Upper lobe of left lung (tissue), 6 donors: ENCODE measurements around the gene MTREX. TPM values are rescaled to one million over a fixed set of nuclear protein-coding genes. Genes with fewer than 3 reads are reported as not detected.

Experiments
- ATAC-seq, 2 donors: fragments of 200-7000 bp; cut with Tn5 transposase; one replicate each; pipeline ENCODE4 v1.9.1; 2022; ENCODE audit warnings: mild to moderate bottlenecking in 2 of 2, moderate library complexity in 2 of 2; ENCODE audit not compliant: low FRiP score in 2 of 2
- DNase-seq, 2 donors: peaks; one replicate each; pipeline ENCODE4 v3.0.0-alpha.2; 2019 to 2020
- H3K27ac ChIP-seq, 4 donors: fragments of 200-600 bp; sonication (generic); one replicate each; pipeline ENCODE4 v1.5.1; 2016 to 2019
- H3K27me3 ChIP-seq, 4 donors: fragments of 200-600 bp; sonication (generic); one replicate each; pipeline ENCODE4 v1.5.1; 2017 to 2019
- H3K36me3 ChIP-seq, 4 donors: fragments of 200-600 bp; sonication (generic); one replicate each; pipeline ENCODE4 v1.5.1; 2016 to 2019
- H3K4me1 ChIP-seq, 4 donors: fragments of 200-600 bp; sonication (generic); one replicate each; pipeline ENCODE4 v1.5.1; 2018 to 2019
- H3K4me3 ChIP-seq, 4 donors: fragments of 200-600 bp; sonication (generic); one replicate each; pipeline ENCODE4 v1.5.1; 2017 to 2019; ENCODE audit warnings: mild to moderate bottlenecking in 2 of 4, moderate library complexity in 1 of 4
- H3K9me3 ChIP-seq, 4 donors: fragments of 200-600 bp; sonication (generic); one replicate each; pipeline ENCODE4 v1.5.1; 2018 to 2019
- CTCF ChIP-seq, 6 experiments: fragments of 450-650 bp in 4 of 6; fragments of 200-600 bp in 2 of 6; sonication (generic) in 2 of 6; IDR thresholded peaks; one replicate each; pipeline ENCODE4 v1.5.1; 2016 to 2019; ENCODE audit warnings: antibody characterized with exemption in 6 of 6
- EP300 ChIP-seq, 4 donors: sonication (generic); formaldehyde crosslinking; IDR thresholded peaks; one replicate each; pipeline ENCODE4 v1.5.1; 2017; ENCODE audit warnings: antibody characterized with exemption in 4 of 4, control low read depth in 2 of 4
- POLR2A ChIP-seq, 4 donors: fragments of 450-650 bp; IDR thresholded peaks; one replicate each; pipeline ENCODE4 v1.5.1; 2016 to 2017; ENCODE audit warnings: antibody characterized with exemption in 4 of 4, mild to moderate bottlenecking in 2 of 4
- POLR2AphosphoS5 ChIP-seq, 2 donors: sonication (generic); formaldehyde crosslinking; IDR thresholded peaks; one replicate each; pipeline ENCODE4 v1.5.1; 2017; ENCODE audit warnings: antibody characterized with exemption in 2 of 2
- whole genome bisulfite sequencing, 2 donors: methylation state at CpG; one replicate each; pipeline ENCODE4 v1.1.5; 2017 to 2018; 5-methylcytosine and 5-hydroxymethylcytosine counted together
- total RNA-seq, 6 donors: library from RNA; depleted of rRNA in 4 of 6; stranded (reverse); fragments of >200 nt in 4 of 6; gene quantifications; one replicate each; pipeline versions ENCODE4 v1.1.0 to v1.2.1, GENCODE V29; 2016 to 2021
- donor health status: DM: no; HTN: no; CAD: no; lungs with moderate emphysema.
- donor health status: DM: no; HTN: yes; CAD: no; lungs with severe emphysema.

Gene MTREX
- total RNA-seq, 6 donors from 2014 or later = 44.1 to 179 (median 61.6) TPM

GRCh38 chr5:55372130-55372925 lies 64.5 kb downstream of the MTREX start:
- Histone ChIP-seq H3K4me1 (no peaks in the 10 kb centered on the region), H3K36me3 (peaks cover 5 to 60% (median 10%) of the 10 kb centered on the region in 4 donors), H3K27ac (no peak overlapping the region), H3K27me3 (no peaks in the 10 kb centered on the region), H3K9me3 (no peaks in the 10 kb centered on the region), H3K4me3 (no peak overlapping the region)
- DNase-seq (no peak), ATAC-seq (no peak)
- TF ChIP-seq EP300 (IDR thresholded peaks at IDR 0.05) (no peak), CTCF (IDR thresholded peaks at IDR 0.05) (no peak), POLR2A (IDR thresholded peaks at IDR 0.05) (no peak), POLR2AphosphoS5 (IDR thresholded peaks at IDR 0.05) (no peak)
- WGBS, 2 donors = 97% methylated on average over 7 of the region's 7 CpGs

GRCh38 chr5:55377810-55378209 lies 70.0 kb downstream of the MTREX start:
- Histone ChIP-seq H3K4me1 (no peaks in the 10 kb centered on the region), H3K4me3 (no peak overlapping the region), H3K27me3 (no peaks in the 10 kb centered on the region), H3K36me3 (peaks cover 6 to 62% (median 11%) of the 10 kb centered on the region in 4 donors), H3K9me3 (peaks cover 0 to 3% (median 2%) of the 10 kb centered on the region in 4 donors), H3K27ac (no peak overlapping the region)
- no peak for ATAC-seq
- TF ChIP-seq CTCF (IDR thresholded peaks at IDR 0.05) = no peak
- no peak for TF ChIP-seq POLR2A (IDR thresholded peaks at IDR 0.05)
- TF ChIP-seq EP300 (IDR thresholded peaks at IDR 0.05) = no peak
- WGBS, 2 donors = 83 to 88% methylated on average over 1 of the region's 1 CpG
- no peak for DNase-seq

GRCh38 chr5:55383254-55383653 lies 75.5 kb downstream of the MTREX start:
- no peak for ATAC-seq
- TF ChIP-seq EP300 (IDR thresholded peaks at IDR 0.05) (no peak), POLR2A (IDR thresholded peaks at IDR 0.05) (no peak), CTCF (IDR thresholded peaks at IDR 0.05) (no peak), POLR2AphosphoS5 (IDR thresholded peaks at IDR 0.05) (no peak)

GRCh38 chr5:55384072-55384471 lies 76.3 kb downstream of the MTREX start:
- 90 to 94% methylated on average over 2 of the region's 2 CpGs for WGBS, 2 donors
- DNase-seq = no peak
- no peaks in the 10 kb centered on the region for H3K4me1 ChIP-seq
- no peak for ATAC-seq
- H3K36me3 ChIP-seq = peaks cover 5 to 56% (median 11%) of the 10 kb centered on the region in 4 donors
- no peak overlapping the region for H3K27ac ChIP-seq
- H3K9me3 ChIP-seq = peaks cover 5 to 13% (median 8%) of the 10 kb centered on the region in 4 donors
- no peak overlapping the region for H3K4me3 ChIP-seq
- no peaks in the 10 kb centered on the region for H3K27me3 ChIP-seq
- TF ChIP-seq EP300 (IDR thresholded peaks at IDR 0.05) (no peak), POLR2AphosphoS5 (IDR thresholded peaks at IDR 0.05) (no peak), POLR2A (IDR thresholded peaks at IDR 0.05) (no peak), CTCF (IDR thresholded peaks at IDR 0.05) (no peak)

More at GRCh38 chr5:55383254-55383653, 75.5 kb downstream of the MTREX start:
- no peak for DNase-seq
- Histone ChIP-seq H3K27ac (no peak overlapping the region), H3K4me3 (no peak overlapping the region), H3K4me1 (no peaks in the 10 kb centered on the region), H3K36me3 (peaks cover 6 to 57% (median 11%) of the 10 kb centered on the region in 4 donors), H3K27me3 (no peaks in the 10 kb centered on the region), H3K9me3 (peaks cover 5 to 13% (median 8%) of the 10 kb centered on the region in 4 donors)

- Histone ChIP-seq H3K27ac (no peak overlapping the region), H3K27me3 (no peaks in the 10 kb centered on the region), H3K4me3 (no peak overlapping the region), H3K36me3 (peaks cover 0 to 55% (median 6%) of the 10 kb centered on the region in 4 donors), H3K9me3 (peaks cover 5 to 13% (median 8%) of the 10 kb centered on the region in 4 donors), H3K4me1 (no peaks in the 10 kb centered on the region)
- ATAC-seq = no peak
- 100% methylated on average over 1 of the region's 1 CpG for WGBS, 2 donors
- DNase-seq = no peak
- TF ChIP-seq POLR2AphosphoS5 (IDR thresholded peaks at IDR 0.05) (no peak), POLR2A (IDR thresholded peaks at IDR 0.05) (no peak), CTCF (IDR thresholded peaks at IDR 0.05) (no peak), EP300 (IDR thresholded peaks at IDR 0.05) (no peak)
Observed at GRCh38 chr5:55385227-55385626, 77.4 kb downstream of the MTREX start.
